SK-N-SH (cell line): Measurements from ENCODE around the gene SCRG1. TPM values are rescaled to one million over a fixed set of nuclear protein-coding genes. Genes with fewer than 3 reads are reported as not detected.

Experiments
- CTCF ChIA-PET: fragments of 300-600, 350-600 bp; formaldehyde crosslinking; extraction: SDS; loops from one replicate; lab custom pipeline; 2021; lab: Yijun Ruan, JAX
- POLR2A ChIA-PET: fragments of 350-600 bp; sonication (Branson Sonifier 250); formaldehyde crosslinking; extraction: SDS; loops from one replicate; lab custom pipeline; 2020; ENCODE audit warnings: antibody characterized with exemption, inconsistent platforms; lab: Yijun Ruan, JAX
- DNase-seq: peaks from one replicate; pipeline ENCODE4 v3.0.0; 2012
- H2AFZ ChIP-seq: fragments of 200-600 bp; sonication (generic); 2 replicates; pipeline ENCODE4 v1.8.1; 2016; ENCODE audit warnings: antibody characterized with exemption, mild to moderate bottlenecking, low read depth
- H3F3A ChIP-seq: fragments of 200-600 bp; sonication (generic); replicated peaks from 2 replicates; pipeline ENCODE3; 2016; ENCODE audit warnings: antibody characterized with exemption, mild to moderate bottlenecking; ENCODE audit not compliant: insufficient read depth
- H3K27ac ChIP-seq, 2 experiments: fragments of 200-500 bp in 1 of 2; fragments of 200-600 bp in 1 of 2; sonication (Bioruptor generic) in 1 of 2; sonication (generic), shearing (Covaris generic) in 1 of 2; 2 replicates each; pipeline versions ENCODE4 v1.5.1 to v1.6.1; 2014 to 2016; ENCODE audit warnings: low read depth in 2 of 2, inconsistent platforms in 1 of 2, low read length in 1 of 2, mild to moderate bottlenecking in 1 of 2, mixed read lengths in 1 of 2
- H3K27me3 ChIP-seq: fragments of 200-600 bp; sonication (generic), shearing (Covaris generic); 2 replicates; pipeline ENCODE4 v1.6.1; 2016; ENCODE audit warnings: mixed run types; ENCODE audit not compliant: insufficient read depth
- H3K36me3 ChIP-seq, 2 experiments: fragments of 200-500 bp in 1 of 2; fragments of 200-600 bp in 1 of 2; sonication (Bioruptor generic) in 1 of 2; sonication (generic) in 1 of 2; replicated peaks in 1 of 2; 2 replicates each; pipeline versions ENCODE3 to v1.5.1; 2014 to 2016; ENCODE audit warnings: low read length in 1 of 2, mild to moderate bottlenecking in 1 of 2; ENCODE audit not compliant: insufficient read depth in 2 of 2, control insufficient read depth in 1 of 2
- H3K4me1 ChIP-seq, 2 experiments: fragments of 200-500 bp in 1 of 2; fragments of 200-600 bp in 1 of 2; sonication (Bioruptor generic) in 1 of 2; sonication (generic), shearing (Covaris generic) in 1 of 2; 2 replicates each; pipeline versions ENCODE4 v1.5.1 to v1.6.1; 2014 to 2016; ENCODE audit warnings: low read depth in 1 of 2, low read length in 1 of 2, mixed run types in 1 of 2; ENCODE audit not compliant: insufficient read depth in 2 of 2, control insufficient read depth in 1 of 2
- H3K4me2 ChIP-seq: fragments of 200-600 bp; sonication (generic), shearing (Covaris generic); 2 replicates; pipeline ENCODE4 v1.6.1; 2017; ENCODE audit warnings: mixed run types
- H3K4me3 ChIP-seq, 2 experiments: fragments of 200-500 bp in 1 of 2; fragments of 200-600 bp in 1 of 2; sonication (Bioruptor generic) in 1 of 2; sonication (generic), shearing (Covaris generic) in 1 of 2; 2 replicates each; pipeline versions ENCODE4 v1.5.1 to v1.8.1; 2014 to 2016; ENCODE audit warnings: low read depth in 2 of 2, inconsistent platforms in 1 of 2, low read length in 1 of 2, mild to moderate bottlenecking in 1 of 2, mixed read lengths in 1 of 2, moderate library complexity in 1 of 2
- H3K79me2 ChIP-seq: fragments of 200-600 bp; sonication (generic); 2 replicates; pipeline ENCODE4 v1.8.1; 2017; ENCODE audit warnings: mild to moderate bottlenecking; ENCODE audit not compliant: insufficient read depth
- H3K9ac ChIP-seq: fragments of 200-600 bp; sonication (generic); 2 replicates; pipeline ENCODE4 v1.6.1; 2017; ENCODE audit warnings: mixed run types
- H3K9me2 ChIP-seq: fragments of 200-600 bp; sonication (generic); 2 replicates; pipeline ENCODE4 v1.6.1; 2017; ENCODE audit warnings: mixed run types
- H3K9me3 ChIP-seq: fragments of 200-600 bp; sonication (generic); 2 replicates; pipeline ENCODE4 v1.6.1; 2017; ENCODE audit warnings: mixed run types, mild to moderate bottlenecking, moderate library complexity
- H4K20me1 ChIP-seq: fragments of 200-600 bp; sonication (generic); 2 replicates; pipeline ENCODE4 v1.6.1; 2017; ENCODE audit warnings: mild to moderate bottlenecking, mixed run types; ENCODE audit not compliant: insufficient read depth
- CHD2 ChIP-seq: fragments of 150-350 bp; IDR thresholded peaks from 2 replicates; pipeline ENCODE4 v1.6.1; 2018; ENCODE audit warnings: low read length; ENCODE audit not compliant: partially characterized antibody
- ELF1 ChIP-seq: IDR thresholded peaks from 2 replicates; pipeline ENCODE4 v1.4.0; 2012
- EP300 ChIP-seq, 2 experiments: IDR thresholded peaks; 2 replicates each; pipeline versions ENCODE4 v1.4.0 to v1.6.1; 2012; ENCODE audit warnings: borderline replicate concordance in 1 of 2, low read depth in 1 of 2, low read length in 1 of 2
- FOSL2 ChIP-seq: IDR thresholded peaks from 2 replicates; pipeline ENCODE4 v1.4.0; 2012; ENCODE audit warnings: low read depth, mild to moderate bottlenecking, moderate library complexity, borderline replicate concordance
- FOXJ3 ChIP-seq: sonication (generic); formaldehyde crosslinking; IDR thresholded peaks from 2 replicates; pipeline ENCODE4 v1.5.1; 2020; ENCODE audit warnings: mild to moderate bottlenecking, missing genetic modification reagents
- FOXM1 ChIP-seq: IDR thresholded peaks from 2 replicates; pipeline ENCODE4 v1.4.0; 2012; ENCODE audit warnings: low read depth, mild to moderate bottlenecking
- GATA2 ChIP-seq: sonication (generic); formaldehyde crosslinking; IDR thresholded peaks from 2 replicates; pipeline ENCODE4 v1.5.0; 2020; ENCODE audit warnings: mild to moderate bottlenecking, missing genetic modification reagents
- JUND ChIP-seq: IDR thresholded peaks from 2 replicates; pipeline ENCODE4 v1.4.0; 2012
- MEF2A ChIP-seq: IDR thresholded peaks from 2 replicates; pipeline ENCODE4 v1.4.0; 2012; ENCODE audit warnings: low read depth, borderline replicate concordance
- MXI1 ChIP-seq: IDR thresholded peaks from 2 replicates; pipeline ENCODE4 v1.6.1; 2012; ENCODE audit warnings: mild to moderate bottlenecking, low read depth, low read length, improper control_type of control experiment
- NFIC ChIP-seq: IDR thresholded peaks from 2 replicates; pipeline ENCODE4 v1.4.0; 2012; ENCODE audit warnings: borderline replicate concordance
- NRF1 ChIP-seq: IDR thresholded peaks from 2 replicates; pipeline ENCODE4 v1.6.1; 2012; ENCODE audit warnings: low read depth, mild to moderate bottlenecking, low read length
- POLR2AphosphoS5 ChIP-seq: IDR thresholded peaks from 2 replicates; pipeline ENCODE4 v1.6.1; 2012; ENCODE audit warnings: low read depth, low read length
- RAD21 ChIP-seq: IDR thresholded peaks from 2 replicates; pipeline ENCODE4 v1.6.1; 2012; ENCODE audit warnings: mild to moderate bottlenecking, low read length
- RCOR1 ChIP-seq: fragments of 150-350 bp; IDR thresholded peaks from 2 replicates; pipeline ENCODE4 v1.6.1; 2017; ENCODE audit warnings: antibody characterized with exemption, low read length
- RFX5 ChIP-seq: IDR thresholded peaks from 2 replicates; pipeline ENCODE4 v1.6.1; 2012; ENCODE audit warnings: mild to moderate bottlenecking, improper control_type of control experiment, low read length
- RXRA ChIP-seq: IDR thresholded peaks from 2 replicates; pipeline ENCODE4 v1.4.0; 2012; ENCODE audit warnings: low read depth, mild to moderate bottlenecking, borderline replicate concordance
- SIN3A ChIP-seq: IDR thresholded peaks from 2 replicates; pipeline ENCODE4 v1.6.1; 2012; ENCODE audit warnings: low read depth, mild to moderate bottlenecking, low read length, moderate library complexity, borderline replicate concordance
- TAF1 ChIP-seq: IDR thresholded peaks from 2 replicates; pipeline ENCODE4 v1.6.1; 2012; ENCODE audit warnings: low read depth, mild to moderate bottlenecking, low read length, moderate library complexity, borderline replicate concordance
- TCF12 ChIP-seq: IDR thresholded peaks from 2 replicates; pipeline ENCODE4 v1.4.0; 2012
- YY1 ChIP-seq: IDR thresholded peaks from 2 replicates; pipeline ENCODE4 v1.4.0; 2012; ENCODE audit warnings: low read depth, mild to moderate bottlenecking
- WGBS: methylation state at CpG from one replicate; pipeline ENCODE4 v1.1.6; 2017; ENCODE audit warnings: low lambda C conversion rate; 5-methylcytosine and 5-hydroxymethylcytosine counted together
- polyA plus RNA-seq, 3 experiments: library from polyadenylated mRNA; depleted of rRNA; stranded (reverse); fragments of >200 nt; gene quantifications; 2 replicates each; pipeline ENCODE4 v1.2.3, GENCODE V29; 2012
- TF ChIP-seq, protein P1 (sequence below): IDR thresholded peaks from 2 replicates; pipeline ENCODE4 v1.6.1; 2012; ENCODE audit warnings: mild to moderate bottlenecking, low read depth, low read length, moderate library complexity
- TF ChIP-seq, protein P2 (sequence below): IDR thresholded peaks from 2 replicates; pipeline ENCODE4 v1.4.0; 2012; ENCODE audit warnings: low read depth, borderline replicate concordance
- TF ChIP-seq, protein P3 (sequence below): fragments of 200-600 bp; sonication (generic); IDR thresholded peaks from 2 replicates; pipeline ENCODE4 v1.6.1; 2017; ENCODE audit warnings: antibody characterized with exemption, mild to moderate bottlenecking, moderate library complexity
- TF ChIP-seq, protein P4 (sequence below): IDR thresholded peaks from 2 replicates; pipeline ENCODE4 v1.4.0; 2012; ENCODE audit warnings: low read depth
- TF ChIP-seq, protein P5 (sequence below): fragments of 150-350 bp; IDR thresholded peaks from 2 replicates; pipeline ENCODE4 v1.6.1; 2016; ENCODE audit warnings: mild to moderate bottlenecking, low read depth, low read length
- TF ChIP-seq, protein P6 (sequence below): fragments of 150-350 bp; IDR thresholded peaks from 2 replicates; pipeline ENCODE4 v1.6.1; 2017; ENCODE audit warnings: antibody characterized with exemption, low read length, low read depth, borderline replicate concordance

The SCRG1 gene
- polyA plus RNA-seq, 1 of the 3 experiments (the other 2 are of a cell fraction) = 0.16 TPM

DNA sequence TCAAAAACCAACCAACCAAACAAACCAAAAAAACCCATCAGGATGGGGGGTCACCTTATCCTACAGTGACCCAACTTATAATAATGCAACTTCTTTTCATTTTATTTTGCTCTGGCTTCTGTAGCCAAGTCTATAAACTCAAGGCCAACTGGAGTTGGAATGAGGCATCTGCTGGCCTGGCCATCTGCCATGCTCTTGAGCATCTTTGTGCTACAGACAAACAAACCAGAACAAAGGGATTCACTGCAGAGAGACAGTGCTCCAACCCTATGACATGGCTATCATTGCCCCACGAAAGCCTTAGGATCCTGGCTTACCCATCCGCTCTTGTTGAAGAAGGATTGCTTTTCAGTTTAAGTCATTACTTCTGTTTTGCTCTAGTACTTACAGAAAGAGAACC, 49.2 kb upstream of the SCRG1 start:
- H3F3A ChIP-seq = no peaks in the 10 kb centered on the region
- ChIA-PET CTCF (interaction anchor here (1.4 kb wide), 1 partner anchor 23 kb away, joined by 3 read pairs; no protein-coding TSS in a partner anchor), POLR2A (no interaction called here)
- H4K20me1 ChIP-seq = no peaks in the 10 kb centered on the region
- H3K9me3 ChIP-seq = no peaks in the 10 kb centered on the region
- no peaks in the 10 kb centered on the region for H3K9me2 ChIP-seq
- H2AFZ ChIP-seq = no peak overlapping the region
- peaks cover 19 to 28% of the 10 kb centered on the region in 2 experiments; a peak in 3 of 4 replicates for H3K4me1 ChIP-seq
- peak; percentile 47 for DNase-seq
- no peaks in the 10 kb centered on the region for H3K27me3 ChIP-seq
- no peak overlapping the region for H3K4me3 ChIP-seq
- no peak overlapping the region for H3K9ac ChIP-seq
- 51% methylated on average over 2 of the region's 2 CpGs for WGBS
- H3K36me3 ChIP-seq = no peaks in the 10 kb centered on the region
- no peaks in the 10 kb centered on the region for H3K79me2 ChIP-seq
- peak overlapping the region; percentile 40 to 98; a peak in 3 of 4 replicates for H3K27ac ChIP-seq
- H3K4me2 ChIP-seq = peak overlapping the region; percentile 25; the same call in 1 of the 2 replicates
- TF ChIP-seq FOXM1 (no peak), NRF1 (no peak), MEF2A (no peak), FOXJ3 (CRISPR knock-in tag) (no peak), SIN3A (no peak), RCOR1 (peak; percentile 75; the same call in 1 of the 2 replicates), POLR2AphosphoS5 (peak; percentile 26; the same call in 1 of the 2 replicates), NFIC (peak; percentile 73), GATA2 (CRISPR knock-in tag) (no peak), YY1 (no peak), CHD2 (peak; percentile 68), TCF12 (peak; percentile 86), EP300 (IDR thresholded peaks at IDR 0.05; ENCODE audit: borderline replicate concordance in 1 of 2, low read depth in 1 of 2, low read length in 1 of 2) (peak in 1 of 2 experiments; percentile 38; a peak in 2 of 4 replicates), JUND (no peak), ELF1 (no peak), RAD21 (peak; percentile 18; the same call in 1 of the 2 replicates), RFX5 (no peak), MXI1 (no peak), RXRA (no peak), TAF1 (no peak), FOSL2 (no peak)
- TF ChIP-seq, protein P1, sequence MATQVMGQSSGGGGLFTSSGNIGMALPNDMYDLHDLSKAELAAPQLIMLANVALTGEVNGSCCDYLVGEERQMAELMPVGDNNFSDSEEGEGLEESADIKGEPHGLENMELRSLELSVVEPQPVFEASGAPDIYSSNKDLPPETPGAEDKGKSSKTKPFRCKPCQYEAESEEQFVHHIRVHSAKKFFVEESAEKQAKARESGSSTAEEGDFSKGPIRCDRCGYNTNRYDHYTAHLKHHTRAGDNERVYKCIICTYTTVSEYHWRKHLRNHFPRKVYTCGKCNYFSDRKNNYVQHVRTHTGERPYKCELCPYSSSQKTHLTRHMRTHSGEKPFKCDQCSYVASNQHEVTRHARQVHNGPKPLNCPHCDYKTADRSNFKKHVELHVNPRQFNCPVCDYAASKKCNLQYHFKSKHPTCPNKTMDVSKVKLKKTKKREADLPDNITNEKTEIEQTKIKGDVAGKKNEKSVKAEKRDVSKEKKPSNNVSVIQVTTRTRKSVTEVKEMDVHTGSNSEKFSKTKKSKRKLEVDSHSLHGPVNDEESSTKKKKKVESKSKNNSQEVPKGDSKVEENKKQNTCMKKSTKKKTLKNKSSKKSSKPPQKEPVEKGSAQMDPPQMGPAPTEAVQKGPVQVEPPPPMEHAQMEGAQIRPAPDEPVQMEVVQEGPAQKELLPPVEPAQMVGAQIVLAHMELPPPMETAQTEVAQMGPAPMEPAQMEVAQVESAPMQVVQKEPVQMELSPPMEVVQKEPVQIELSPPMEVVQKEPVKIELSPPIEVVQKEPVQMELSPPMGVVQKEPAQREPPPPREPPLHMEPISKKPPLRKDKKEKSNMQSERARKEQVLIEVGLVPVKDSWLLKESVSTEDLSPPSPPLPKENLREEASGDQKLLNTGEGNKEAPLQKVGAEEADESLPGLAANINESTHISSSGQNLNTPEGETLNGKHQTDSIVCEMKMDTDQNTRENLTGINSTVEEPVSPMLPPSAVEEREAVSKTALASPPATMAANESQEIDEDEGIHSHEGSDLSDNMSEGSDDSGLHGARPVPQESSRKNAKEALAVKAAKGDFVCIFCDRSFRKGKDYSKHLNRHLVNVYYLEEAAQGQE = no peak
- TF ChIP-seq, protein P2, sequence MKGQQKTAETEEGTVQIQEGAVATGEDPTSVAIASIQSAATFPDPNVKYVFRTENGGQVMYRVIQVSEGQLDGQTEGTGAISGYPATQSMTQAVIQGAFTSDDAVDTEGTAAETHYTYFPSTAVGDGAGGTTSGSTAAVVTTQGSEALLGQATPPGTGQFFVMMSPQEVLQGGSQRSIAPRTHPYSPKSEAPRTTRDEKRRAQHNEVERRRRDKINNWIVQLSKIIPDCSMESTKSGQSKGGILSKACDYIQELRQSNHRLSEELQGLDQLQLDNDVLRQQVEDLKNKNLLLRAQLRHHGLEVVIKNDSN = no peak
- TF ChIP-seq, protein P3, sequence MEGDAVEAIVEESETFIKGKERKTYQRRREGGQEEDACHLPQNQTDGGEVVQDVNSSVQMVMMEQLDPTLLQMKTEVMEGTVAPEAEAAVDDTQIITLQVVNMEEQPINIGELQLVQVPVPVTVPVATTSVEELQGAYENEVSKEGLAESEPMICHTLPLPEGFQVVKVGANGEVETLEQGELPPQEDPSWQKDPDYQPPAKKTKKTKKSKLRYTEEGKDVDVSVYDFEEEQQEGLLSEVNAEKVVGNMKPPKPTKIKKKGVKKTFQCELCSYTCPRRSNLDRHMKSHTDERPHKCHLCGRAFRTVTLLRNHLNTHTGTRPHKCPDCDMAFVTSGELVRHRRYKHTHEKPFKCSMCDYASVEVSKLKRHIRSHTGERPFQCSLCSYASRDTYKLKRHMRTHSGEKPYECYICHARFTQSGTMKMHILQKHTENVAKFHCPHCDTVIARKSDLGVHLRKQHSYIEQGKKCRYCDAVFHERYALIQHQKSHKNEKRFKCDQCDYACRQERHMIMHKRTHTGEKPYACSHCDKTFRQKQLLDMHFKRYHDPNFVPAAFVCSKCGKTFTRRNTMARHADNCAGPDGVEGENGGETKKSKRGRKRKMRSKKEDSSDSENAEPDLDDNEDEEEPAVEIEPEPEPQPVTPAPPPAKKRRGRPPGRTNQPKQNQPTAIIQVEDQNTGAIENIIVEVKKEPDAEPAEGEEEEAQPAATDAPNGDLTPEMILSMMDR = no peak
- TF ChIP-seq, protein P4, sequence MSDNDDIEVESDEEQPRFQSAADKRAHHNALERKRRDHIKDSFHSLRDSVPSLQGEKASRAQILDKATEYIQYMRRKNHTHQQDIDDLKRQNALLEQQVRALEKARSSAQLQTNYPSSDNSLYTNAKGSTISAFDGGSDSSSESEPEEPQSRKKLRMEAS = no peak
- TF ChIP-seq, protein P5, sequence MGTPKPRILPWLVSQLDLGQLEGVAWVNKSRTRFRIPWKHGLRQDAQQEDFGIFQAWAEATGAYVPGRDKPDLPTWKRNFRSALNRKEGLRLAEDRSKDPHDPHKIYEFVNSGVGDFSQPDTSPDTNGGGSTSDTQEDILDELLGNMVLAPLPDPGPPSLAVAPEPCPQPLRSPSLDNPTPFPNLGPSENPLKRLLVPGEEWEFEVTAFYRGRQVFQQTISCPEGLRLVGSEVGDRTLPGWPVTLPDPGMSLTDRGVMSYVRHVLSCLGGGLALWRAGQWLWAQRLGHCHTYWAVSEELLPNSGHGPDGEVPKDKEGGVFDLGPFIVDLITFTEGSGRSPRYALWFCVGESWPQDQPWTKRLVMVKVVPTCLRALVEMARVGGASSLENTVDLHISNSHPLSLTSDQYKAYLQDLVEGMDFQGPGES = no peak
- TF ChIP-seq, protein P6, sequence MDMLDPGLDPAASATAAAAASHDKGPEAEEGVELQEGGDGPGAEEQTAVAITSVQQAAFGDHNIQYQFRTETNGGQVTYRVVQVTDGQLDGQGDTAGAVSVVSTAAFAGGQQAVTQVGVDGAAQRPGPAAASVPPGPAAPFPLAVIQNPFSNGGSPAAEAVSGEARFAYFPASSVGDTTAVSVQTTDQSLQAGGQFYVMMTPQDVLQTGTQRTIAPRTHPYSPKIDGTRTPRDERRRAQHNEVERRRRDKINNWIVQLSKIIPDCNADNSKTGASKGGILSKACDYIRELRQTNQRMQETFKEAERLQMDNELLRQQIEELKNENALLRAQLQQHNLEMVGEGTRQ = no peak
